ENCODE results near the gene CENPV.

GRCh38 chr17:16345565-16345964 lies 7.7 kb downstream of the CENPV start:
- TF ChIP-seq CTCF (conservative IDR thresholded peaks at IDR 0.05) (no peak), ZFX (IDR thresholded peaks at IDR 0.05) (no peak)

Data from C4-2B (cell line).